ENCODE results near the gene GULP1.

GULP1 gene

GRCh38 chr2:188571543-188572303 is 280.0 kb downstream of the GULP1 start:
- H3K4me2 ChIP-seq (ENCODE audit: insufficient read depth, low read length): no peak overlapping the region
- ATAC-seq (ENCODE audit: insufficient read depth, low read depth) (no peak), DNase-seq (no peak)
- no peaks in the 10 kb centered on the region for H3K9me3 ChIP-seq (ENCODE audit: insufficient read depth, low read length, severe bottlenecking)
- H3K27me3 ChIP-seq (ENCODE audit: insufficient read depth, low read length, poor library complexity): no peaks in the 10 kb centered on the region
- TF ChIP-seq EZH2 (IDR thresholded peaks at IDR 0.05; ENCODE audit: borderline replicate concordance, low read depth, low read length, severe bottlenecking) (no peak), CTCF (IDR thresholded peaks at IDR 0.05; ENCODE audit: borderline replicate concordance, extremely low read depth, low read length, poor library complexity, severe bottlenecking) (no peak)
- H3K9ac ChIP-seq (ENCODE audit: low read depth, low read length): no peak overlapping the region
- H2AFZ ChIP-seq (ENCODE audit: low read depth, low read length): no peak overlapping the region
- no peaks in the 10 kb centered on the region for H3K79me2 ChIP-seq (ENCODE audit: insufficient read depth, low read length)
- H3K27ac ChIP-seq (ENCODE audit: low read length): no peak overlapping the region
- no peaks in the 10 kb centered on the region for H3K36me3 ChIP-seq (ENCODE audit: insufficient read depth, low read length)
- no peak overlapping the region for H3K4me3 ChIP-seq (ENCODE audit: low read depth in 1 of 2, low read length in 2 of 2)
- no peaks in the 10 kb centered on the region for H3K4me1 ChIP-seq (ENCODE audit: insufficient read depth, low read length)
- no peaks in the 10 kb centered on the region for H4K20me1 ChIP-seq (ENCODE audit: insufficient read depth, low read length)

GRCh38 chr2:188572592-188572991 is 280.9 kb downstream of the GULP1 start:
- Histone ChIP-seq H2AFZ (ENCODE audit: low read depth, low read length) (no peak overlapping the region), H3K9ac (ENCODE audit: low read depth, low read length) (no peak overlapping the region), H3K9me3 (ENCODE audit: insufficient read depth, low read length, severe bottlenecking) (no peaks in the 10 kb centered on the region), H4K20me1 (ENCODE audit: insufficient read depth, low read length) (no peaks in the 10 kb centered on the region), H3K79me2 (ENCODE audit: insufficient read depth, low read length) (no peaks in the 10 kb centered on the region), H3K27me3 (ENCODE audit: insufficient read depth, low read length, poor library complexity) (no peaks in the 10 kb centered on the region), H3K4me1 (ENCODE audit: insufficient read depth, low read length) (no peaks in the 10 kb centered on the region), H3K4me2 (ENCODE audit: insufficient read depth, low read length) (no peak overlapping the region), H3K27ac (ENCODE audit: low read length) (no peak overlapping the region), H3K36me3 (ENCODE audit: insufficient read depth, low read length) (no peaks in the 10 kb centered on the region), H3K4me3 (ENCODE audit: low read depth in 1 of 2, low read length in 2 of 2) (no peak overlapping the region)
- TF ChIP-seq EZH2 (IDR thresholded peaks at IDR 0.05; ENCODE audit: borderline replicate concordance, low read depth, low read length, severe bottlenecking): no peak
- TF ChIP-seq CTCF (IDR thresholded peaks at IDR 0.05; ENCODE audit: borderline replicate concordance, extremely low read depth, low read length, poor library complexity, severe bottlenecking): no peak
- DNase-seq: no peak
- no peak for ATAC-seq (ENCODE audit: insufficient read depth, low read depth)

- no peak overlapping the region for H3K9ac ChIP-seq (ENCODE audit: low read depth, low read length)
- no peaks in the 10 kb centered on the region for H3K79me2 ChIP-seq (ENCODE audit: insufficient read depth, low read length)
- H3K4me1 ChIP-seq (ENCODE audit: insufficient read depth, low read length): no peaks in the 10 kb centered on the region
- H4K20me1 ChIP-seq (ENCODE audit: insufficient read depth, low read length): no peaks in the 10 kb centered on the region
- H2AFZ ChIP-seq (ENCODE audit: low read depth, low read length): no peak overlapping the region
- no peaks in the 10 kb centered on the region for H3K9me3 ChIP-seq (ENCODE audit: insufficient read depth, low read length, severe bottlenecking)
- no peak overlapping the region for H3K4me2 ChIP-seq (ENCODE audit: insufficient read depth, low read length)
- ATAC-seq (ENCODE audit: insufficient read depth, low read depth) (no peak), DNase-seq (no peak)
- H3K4me3 ChIP-seq (ENCODE audit: low read depth in 1 of 2, low read length in 2 of 2): no peak overlapping the region
- no peak for TF ChIP-seq EZH2 (IDR thresholded peaks at IDR 0.05; ENCODE audit: borderline replicate concordance, low read depth, low read length, severe bottlenecking)
- no peak for TF ChIP-seq CTCF (IDR thresholded peaks at IDR 0.05; ENCODE audit: borderline replicate concordance, extremely low read depth, low read length, poor library complexity, severe bottlenecking)
- H3K36me3 ChIP-seq (ENCODE audit: insufficient read depth, low read length): no peaks in the 10 kb centered on the region
- no peak overlapping the region for H3K27ac ChIP-seq (ENCODE audit: low read length)
- no peaks in the 10 kb centered on the region for H3K27me3 ChIP-seq (ENCODE audit: insufficient read depth, low read length, poor library complexity)
Observed at GRCh38 chr2:188573453-188573852, 281.8 kb downstream of the GULP1 start.

All from DND-41 (cell line).